Measurements from ENCODE around the gene HOXA6.

GRCh38 chr7:27158436-27159265 lies 11.1 kb upstream of the HOXA6 start:
- TF ChIP-seq CTCF (IDR thresholded peaks at IDR 0.05) (no peak), POLR2A (IDR thresholded peaks at IDR 0.05) (no peak)
